Glutamatergic neuron (in vitro differentiated cells): Measurements from ENCODE around the gene CDK5RAP3. TPM values are rescaled to one million over a fixed set of nuclear protein-coding genes. Genes with fewer than 3 reads are reported as not detected.

ENCODE experiments used
- DNase-seq: peaks from one replicate; pipeline ENCODE4 v3.0.0; 2022
- H3K27ac Mint-ChIP-seq: one replicate; pipeline ENCODE4 v1.8.0; 2020; ENCODE audit warnings: mild to moderate bottlenecking, mixed read lengths, inconsistent platforms; ENCODE audit not compliant: unreplicated experiment
- H3K27me3 Mint-ChIP-seq: one replicate; pipeline ENCODE4 v1.8.0; 2020; ENCODE audit warnings: mild to moderate bottlenecking, moderate library complexity, mixed read lengths, inconsistent platforms; ENCODE audit not compliant: unreplicated experiment
- H3K36me3 Mint-ChIP-seq: one replicate; pipeline ENCODE4 v1.8.0; 2020; ENCODE audit warnings: mild to moderate bottlenecking, mixed read lengths, inconsistent platforms; ENCODE audit not compliant: unreplicated experiment
- H3K4me1 Mint-ChIP-seq: one replicate; pipeline ENCODE4 v1.8.0; 2020; ENCODE audit warnings: mild to moderate bottlenecking, low read depth, mixed read lengths, inconsistent platforms; ENCODE audit not compliant: unreplicated experiment
- H3K4me3 Mint-ChIP-seq: one replicate; pipeline ENCODE4 v1.8.0; 2020; ENCODE audit warnings: mild to moderate bottlenecking, mixed read lengths, inconsistent platforms; ENCODE audit not compliant: unreplicated experiment
- H3K9me3 Mint-ChIP-seq: one replicate; pipeline ENCODE4 v1.8.0; 2020; ENCODE audit warnings: mild to moderate bottlenecking, moderate library complexity, mixed read lengths, inconsistent platforms; ENCODE audit not compliant: unreplicated experiment
- CTCF ChIP-seq: fragments of 200-600 bp; sonication (generic); IDR thresholded peaks from one replicate; pipeline ENCODE4 v1.5.0; 2021; ENCODE audit not compliant: partially characterized antibody, unreplicated experiment
- total RNA-seq: library from RNA; stranded (reverse); fragmentation: NEBNext Ultra II Directional; extraction: Animal tissue kit (Norgen Biotek cat#: 25700); gene quantifications from one replicate; pipeline ENCODE4 v1.2.1, GENCODE V29; 2021; ENCODE audit not compliant: unreplicated experiment

CDK5RAP3 gene
- total RNA-seq, 1 donor from 2014 or later, result 196 TPM

GRCh38 chr17:48022901-48023300 lies 52.0 kb downstream of the CDK5RAP3 start:
- TF ChIP-seq CTCF, result no peak
- H3K9me3 Mint-ChIP-seq, result peaks cover 3% of the 10 kb centered on the region
- no peak overlapping the region for H3K27ac Mint-ChIP-seq
- peaks cover 7% of the 10 kb centered on the region for H3K4me1 Mint-ChIP-seq
- H3K27me3 Mint-ChIP-seq, result peaks cover 13% of the 10 kb centered on the region
- DNase-seq, result no peak
- no peaks in the 10 kb centered on the region for H3K36me3 Mint-ChIP-seq
- peak overlapping the region; percentile 42 for H3K4me3 Mint-ChIP-seq

GRCh38 chr17:48023400-48024148 lies 52.7 kb downstream of the CDK5RAP3 start:
- Mint-ChIP-seq H3K4me1 (peaks cover 5% of the 10 kb centered on the region), H3K4me3 (peak overlapping the region; percentile 77), H3K27ac (no peak overlapping the region), H3K9me3 (peaks cover 3% of the 10 kb centered on the region), H3K27me3 (peaks cover 13% of the 10 kb centered on the region), H3K36me3 (no peaks in the 10 kb centered on the region)
- peak; percentile 24 for TF ChIP-seq CTCF
- peak; percentile 66 for DNase-seq

GRCh38 chr17:48024149-48025039 lies 53.5 kb downstream of the CDK5RAP3 start:
- Mint-ChIP-seq H3K36me3 (no peaks in the 10 kb centered on the region), H3K27ac (no peak overlapping the region), H3K9me3 (peaks cover 4% of the 10 kb centered on the region), H3K4me3 (peak overlapping the region; percentile 93), H3K4me1 (peaks cover 5% of the 10 kb centered on the region), H3K27me3 (peaks cover 17% of the 10 kb centered on the region)
- DNase-seq, result peak; percentile 44
- TF ChIP-seq CTCF, result no peak

GRCh38 chr17:48025040-48025903 lies 54.4 kb downstream of the CDK5RAP3 start:
- peaks cover 7% of the 10 kb centered on the region for H3K9me3 Mint-ChIP-seq
- DNase-seq, result peak; percentile 97
- peaks cover 5% of the 10 kb centered on the region for H3K4me1 Mint-ChIP-seq
- peak; percentile 68 for TF ChIP-seq CTCF
- peak overlapping the region; percentile 93 for H3K4me3 Mint-ChIP-seq
- peaks cover 14% of the 10 kb centered on the region for H3K27me3 Mint-ChIP-seq
- no peak overlapping the region for H3K27ac Mint-ChIP-seq
- no peaks in the 10 kb centered on the region for H3K36me3 Mint-ChIP-seq
